ENCODE data around the gene MSH5. TPM values are rescaled to one million over a fixed set of nuclear protein-coding genes. Genes with fewer than 3 reads are reported as not detected.

The MSH5 gene
- total RNA-seq, 1 donor from 2014 or later, result 1.4 TPM

- DNase-seq (ENCODE audit: low read depth in 2 of 2), result no peak
Observed at GRCh38 chr6:31712296-31712695, 27.5 kb upstream of the MSH5 start.

DNA sequence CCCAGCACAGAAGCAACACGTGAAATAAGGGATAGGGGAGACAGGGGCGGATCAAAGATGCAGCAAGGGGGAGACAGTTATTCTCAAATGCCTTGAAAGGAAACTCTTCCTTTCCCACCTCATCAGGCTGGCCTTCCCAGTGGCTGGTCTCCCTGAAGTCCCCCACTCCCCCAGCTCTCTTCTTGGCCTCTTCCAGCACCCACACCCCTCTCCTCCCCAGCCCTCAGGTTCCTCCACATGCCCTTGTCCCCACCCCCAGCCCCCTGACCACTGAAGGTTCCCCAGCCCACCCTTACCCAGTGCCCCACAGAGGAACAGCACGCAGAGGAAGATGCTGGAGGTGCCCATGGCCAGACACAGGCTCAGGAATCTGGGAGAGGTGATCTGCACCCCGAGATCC is 26.3 kb upstream of the MSH5 start:
- no peak for DNase-seq (ENCODE audit: low read depth in 2 of 2)

- DNase-seq (ENCODE audit: low read depth in 2 of 2), result no peak
Observed at GRCh38 chr6:31713991-31714684, 25.7 kb upstream of the MSH5 start.

GRCh38 chr6:31715022-31715958 is 24.5 kb upstream of the MSH5 start, which contains the start of gene LY6G6D:
Gene LY6G6D (plus strand): TSS chr6:31715348. CDS start chr6:31715356, 8 bp downstream.
- DNase-seq (ENCODE audit: low read depth in 2 of 2), result no peak

GRCh38 chr6:31717499-31718222 is 22.1 kb upstream of the MSH5 start:
- DNase-seq (ENCODE audit: low read depth in 2 of 2), result no peak

DNA sequence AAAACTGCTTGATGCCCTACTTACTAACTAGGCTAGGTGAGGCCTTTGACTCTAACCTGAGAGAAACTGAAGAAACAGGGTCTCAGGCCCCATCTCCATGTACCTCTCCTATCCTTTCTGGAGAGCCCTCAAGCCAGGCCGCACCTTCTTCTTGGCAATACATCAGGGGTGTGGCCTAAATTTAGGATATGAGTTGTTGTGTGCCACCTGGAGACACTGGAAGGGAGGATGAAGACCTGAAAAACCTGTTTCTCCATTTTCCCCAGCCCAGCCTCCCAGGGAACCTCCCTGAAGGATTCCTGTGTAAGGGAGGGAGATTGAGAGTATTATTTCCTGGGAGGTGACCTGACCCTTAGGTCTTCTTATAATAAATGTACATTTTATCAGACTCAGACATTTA is 21.5 kb upstream of the MSH5 start:
- no peak for DNase-seq (ENCODE audit: low read depth in 2 of 2)

DNA sequence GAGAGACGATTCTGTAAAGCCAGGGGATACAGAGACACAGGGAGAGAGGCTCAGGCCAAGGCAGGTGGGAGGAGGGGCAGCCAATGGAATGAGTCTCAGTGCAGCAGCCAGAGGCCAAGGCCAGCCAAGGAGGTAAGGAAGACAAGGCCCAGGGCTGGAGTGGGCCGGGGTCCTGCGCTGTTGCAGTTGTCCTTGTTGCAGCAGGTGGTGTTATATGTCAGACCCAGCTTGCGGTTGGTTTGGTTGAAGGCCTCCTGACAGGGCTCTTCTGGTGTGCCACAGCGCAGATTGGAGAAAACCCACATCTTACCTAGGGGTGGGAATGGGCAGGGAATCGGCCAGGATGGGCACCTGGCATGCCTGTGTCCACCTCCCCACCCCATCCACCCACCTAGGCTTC is 20.8 kb upstream of the MSH5 start:
- DNase-seq (ENCODE audit: low read depth in 2 of 2), result no peak

- DNase-seq (ENCODE audit: low read depth in 2 of 2), result no peak
Observed at GRCh38 chr6:31720196-31720770, 19.5 kb upstream of the MSH5 start.

- DNase-seq (ENCODE audit: low read depth in 2 of 2), result no peak
Observed at GRCh38 chr6:31721351-31722020, 18.3 kb upstream of the MSH5 start, which contains the start of gene LY6G6C. Gene LY6G6C (minus strand): TSS chr6:31721746. CDS start chr6:31721679, 67 bp downstream.

DNA sequence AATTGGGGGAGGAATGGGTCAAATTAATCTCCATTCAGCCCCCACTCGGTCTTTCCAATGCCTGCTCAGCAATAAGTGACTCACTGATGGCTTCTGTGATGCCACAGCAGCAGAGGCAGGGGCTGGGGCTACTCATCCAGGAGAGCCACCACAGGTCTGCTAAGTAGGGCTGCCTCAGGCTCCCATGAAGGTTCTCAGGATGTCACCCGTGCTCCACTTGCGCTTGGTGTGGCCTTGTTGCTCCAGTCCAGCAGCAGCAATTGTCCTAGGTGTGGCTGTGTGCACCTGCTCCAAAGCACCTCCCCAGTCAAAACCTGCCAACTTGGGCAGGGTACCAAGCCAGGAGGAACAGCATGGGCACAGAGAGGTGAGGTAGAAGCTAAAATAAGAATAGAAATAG is 17.6 kb upstream of the MSH5 start:
- no peak for DNase-seq (ENCODE audit: low read depth in 2 of 2)

DNA sequence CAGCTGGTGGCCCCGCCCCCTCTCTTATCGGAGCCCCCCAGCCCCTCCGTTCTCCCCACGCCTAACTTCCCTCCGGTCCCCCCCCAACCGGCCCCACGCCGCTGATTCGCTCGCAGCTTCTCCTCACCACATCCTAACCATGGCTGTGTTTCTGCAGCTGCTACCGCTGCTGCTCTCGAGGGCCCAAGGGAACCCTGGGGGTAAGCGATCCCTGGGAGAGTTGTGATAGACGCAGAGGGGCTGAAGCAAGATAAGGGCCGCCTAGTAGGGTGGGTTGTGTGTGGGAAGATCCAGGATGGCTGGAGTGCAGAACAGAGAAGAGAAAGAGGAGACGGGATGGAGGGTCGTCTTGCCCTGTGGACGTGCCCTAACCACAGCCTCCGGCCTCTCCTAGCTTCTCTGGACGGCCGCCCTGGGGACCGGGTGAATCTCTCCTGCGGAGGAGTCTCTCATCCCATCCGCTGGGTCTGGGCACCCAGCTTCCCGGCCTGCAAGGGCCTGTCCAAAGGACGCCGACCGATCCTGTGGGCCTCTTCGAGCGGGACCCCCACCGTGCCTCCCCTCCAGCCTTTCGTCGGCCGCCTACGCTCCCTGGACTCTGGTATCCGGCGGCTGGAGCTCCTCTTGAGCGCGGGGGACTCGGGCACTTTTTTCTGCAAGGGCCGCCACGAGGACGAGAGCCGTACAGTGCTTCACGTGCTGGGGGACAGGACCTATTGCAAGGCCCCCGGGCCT is 16.4 kb upstream of the MSH5 start, which contains the start of gene MPIG6B:
MPIG6B (plus strand) TSS at position 129 of the 735 bp plus-strand sequence; CDS start at position 140, 11 bp downstream.
- DNase-seq (ENCODE audit: low read depth in 2 of 2), result no peak

DNA sequence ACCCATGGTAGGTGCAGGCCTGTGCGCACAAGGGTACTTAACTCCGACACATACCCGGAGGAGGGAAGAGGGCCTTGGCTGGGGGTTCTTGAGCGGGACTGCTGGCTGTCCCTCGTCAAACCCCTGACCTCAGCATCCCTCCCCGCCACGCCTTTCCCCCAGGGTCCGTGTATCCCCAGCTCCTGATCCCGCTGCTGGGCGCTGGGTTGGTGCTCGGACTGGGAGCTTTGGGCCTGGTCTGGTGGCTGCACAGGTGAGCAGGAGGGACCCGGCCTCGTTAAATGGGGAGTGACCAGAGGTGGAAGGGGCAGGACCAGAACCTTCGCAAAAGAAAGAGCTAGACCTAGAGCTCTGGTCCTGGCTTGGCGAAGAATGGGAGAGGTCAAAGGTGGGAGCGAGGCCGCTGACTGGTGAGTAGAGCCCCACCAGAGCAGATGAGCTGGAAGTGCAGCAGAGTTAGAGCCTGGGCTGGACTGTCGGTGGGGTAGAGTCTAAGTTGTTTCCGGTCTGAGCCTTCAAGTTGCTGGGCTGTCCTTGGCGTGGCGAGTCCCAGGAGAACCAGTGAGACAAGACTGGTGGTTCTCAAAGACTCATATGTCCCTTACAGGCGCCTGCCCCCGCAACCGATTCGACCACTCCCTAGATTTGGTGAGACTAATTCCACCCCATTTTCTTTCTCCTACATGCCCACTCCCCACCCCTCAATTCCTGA is 15.7 kb upstream of the MSH5 start:
- DNase-seq (ENCODE audit: low read depth in 2 of 2), result no peak

- DNase-seq (ENCODE audit: low read depth in 2 of 2), result peak; percentile 48 to 74
Observed at GRCh38 chr6:31725502-31726350, 14.1 kb upstream of the MSH5 start.

DNA sequence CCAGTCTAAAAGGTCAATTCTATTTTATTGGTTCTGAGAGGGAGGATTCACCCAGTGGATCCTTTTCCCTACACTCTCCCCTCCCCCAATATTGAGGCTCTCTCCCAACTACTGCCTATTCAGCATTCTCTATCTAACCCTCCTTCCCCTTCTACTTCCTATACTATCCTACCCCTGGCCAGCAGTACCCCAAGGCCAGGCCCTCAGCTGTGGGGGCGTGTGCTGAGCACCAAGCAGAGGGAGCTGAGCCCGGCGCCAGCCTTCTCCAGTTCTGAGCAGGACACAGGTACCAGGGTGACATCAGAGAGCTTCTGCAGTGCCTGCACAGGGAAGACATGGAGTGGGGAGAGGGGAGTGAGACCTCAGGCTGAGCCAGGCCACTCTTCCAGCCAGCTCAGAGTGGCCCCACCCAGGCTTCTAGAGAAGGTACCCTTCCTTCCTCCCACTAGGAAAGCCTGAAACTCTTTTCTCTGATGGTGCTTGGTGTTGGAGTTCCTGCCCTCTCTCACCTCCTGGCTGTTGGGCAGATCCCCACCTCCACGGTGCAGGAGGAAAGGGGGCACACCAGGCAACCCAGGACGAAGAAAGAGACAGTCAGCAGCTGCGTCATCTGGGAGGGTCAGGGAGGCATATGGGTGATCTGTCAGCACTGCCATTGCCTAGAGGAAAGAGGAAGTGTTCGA is 12.6 kb upstream of the MSH5 start:
- DNase-seq (ENCODE audit: low read depth in 2 of 2), result peak; percentile 28 to 36

- no peak for DNase-seq (ENCODE audit: low read depth in 2 of 2)
Observed at GRCh38 chr6:31727717-31728671, 11.8 kb upstream of the MSH5 start.

GRCh38 chr6:31728767-31729514 is 10.9 kb upstream of the MSH5 start, which contains the start of gene DDAH2:
Gene DDAH2 (minus strand): TSS chr6:31729299. CDS start chr6:31729161, 138 bp downstream.
- DNase-seq (ENCODE audit: low read depth in 2 of 2), result no peak
